DLD1 (cell line): ENCODE measurements around the gene FAM3C.

Experiments used
- in situ Hi-C: cut with HindIII; loops from 2 replicates; pipeline ENCODE4 v1.10.0; 2017; ENCODE audit warnings: low sequenced_read_pairs

Gene FAM3C

DNA sequence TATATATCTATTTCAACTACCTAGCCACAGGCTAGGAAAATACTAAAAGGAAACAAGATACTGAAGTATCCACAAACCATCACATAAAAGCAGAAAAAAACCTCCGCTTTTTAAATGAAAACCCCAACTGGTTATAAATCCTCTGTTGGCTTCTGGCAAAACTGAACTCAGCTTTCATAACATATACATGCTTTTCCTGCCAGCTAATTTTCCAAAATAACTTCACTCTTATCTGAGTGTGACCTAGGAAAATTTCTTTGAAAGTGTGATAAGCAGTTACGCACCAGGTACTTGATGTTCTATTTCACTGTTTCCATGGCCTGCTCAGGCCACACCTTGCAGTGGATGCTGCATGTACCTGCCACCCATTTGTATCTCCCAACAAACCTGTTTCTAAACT is 11.8 kb downstream of the FAM3C start:
- in situ Hi-C loops = loop anchor here (25.0 kb wide), 1 partner anchor 178 kb away; no protein-coding TSS in a partner anchor

DNA sequence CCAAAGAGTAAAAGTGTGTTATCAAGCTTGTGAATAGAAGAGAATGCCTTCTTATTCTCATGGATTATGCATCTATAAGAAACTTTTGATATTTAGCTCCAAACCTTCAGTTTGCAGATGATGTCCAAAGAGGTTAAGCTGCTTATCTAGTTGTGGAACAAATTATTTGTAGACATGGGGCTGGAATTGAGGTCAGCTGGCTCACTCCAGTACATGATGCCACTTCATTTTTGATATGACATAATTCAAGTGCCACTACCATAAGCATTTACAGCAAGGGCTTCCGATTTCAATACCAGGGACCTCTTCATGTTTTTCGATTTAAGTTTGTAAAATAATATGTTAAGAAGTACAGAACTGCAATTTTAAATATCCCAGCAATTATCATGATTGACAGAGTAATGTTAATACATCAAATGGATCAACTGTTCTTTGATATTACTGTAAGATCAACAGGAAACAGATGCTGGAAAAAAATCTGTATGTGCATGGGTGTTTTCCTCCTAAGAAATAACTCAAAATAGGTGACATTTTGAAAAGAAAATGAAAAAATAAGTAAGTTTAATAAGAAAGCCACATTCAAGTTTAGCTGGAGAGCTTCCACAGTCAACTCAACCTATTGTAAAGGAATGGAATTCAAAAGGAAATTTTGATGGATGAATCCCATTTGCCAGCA is 12.7 kb downstream of the FAM3C start:
- in situ Hi-C loops = loop anchor here (25.0 kb wide), 1 partner anchor 179 kb away; no protein-coding TSS in a partner anchor

DNA sequence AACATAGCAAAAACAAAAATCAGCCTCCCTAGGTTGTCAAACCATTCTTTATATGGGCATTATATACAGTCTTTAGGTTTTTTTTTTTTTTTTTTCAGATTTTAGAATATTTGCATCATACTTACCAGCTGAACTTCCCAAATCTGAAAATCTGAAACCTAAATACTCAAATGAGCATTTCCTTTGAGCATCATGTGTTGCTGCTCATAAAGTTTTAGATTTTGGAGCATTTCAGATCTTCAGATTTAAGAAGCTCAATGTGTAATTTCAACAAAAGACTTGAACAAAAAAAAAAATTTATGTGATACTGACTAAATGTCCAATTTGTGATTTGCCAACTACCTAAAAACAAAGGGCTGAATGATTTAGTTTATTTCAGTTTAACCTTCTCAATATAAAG is 13.6 kb downstream of the FAM3C start:
- in situ Hi-C loops = loop anchor here (25.0 kb wide), 1 partner anchor 180 kb away; no protein-coding TSS in a partner anchor

DNA sequence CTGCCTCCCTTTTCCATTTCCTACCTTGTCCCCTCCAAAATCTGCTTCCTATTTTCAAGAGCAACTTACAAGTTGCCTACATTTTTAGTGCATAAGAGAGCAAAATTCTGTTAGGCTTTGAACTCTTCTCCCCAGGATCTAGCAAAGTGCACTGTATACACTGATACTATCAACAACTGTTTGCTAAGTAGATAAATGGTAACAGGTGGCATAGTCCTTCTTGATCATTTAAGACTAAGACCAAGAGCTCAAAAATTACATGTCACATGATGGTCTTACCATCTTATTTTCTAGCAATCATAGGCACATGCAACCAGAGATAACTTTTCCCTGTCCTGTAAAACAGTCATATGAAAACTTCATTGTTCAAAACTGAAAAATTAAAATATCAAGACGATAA is 16.2 kb downstream of the FAM3C start:
- in situ Hi-C loops = loop anchor here (25.0 kb wide), 1 partner anchor 182 kb away; no protein-coding TSS in a partner anchor

DNA sequence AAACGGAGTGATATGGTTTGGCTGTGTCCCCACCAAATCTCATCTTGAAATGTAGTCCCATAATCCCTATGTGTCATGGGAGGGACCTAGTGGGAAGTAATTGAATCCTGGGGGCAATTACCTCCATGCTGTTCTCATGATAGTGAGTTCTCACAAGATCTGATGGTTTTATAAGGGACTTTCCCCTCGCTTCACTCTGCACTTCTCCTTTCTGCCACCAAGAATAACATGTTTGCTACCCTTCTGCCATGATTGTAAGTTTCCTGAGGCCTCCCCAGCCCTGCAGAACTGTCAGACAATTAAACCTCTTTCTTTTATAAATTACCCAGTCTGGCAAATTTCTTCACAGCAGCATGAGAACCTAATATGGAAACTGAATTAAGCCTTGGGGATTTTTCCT is 19.1 kb downstream of the FAM3C start:
- in situ Hi-C loops = loop anchor here (25.0 kb wide), 1 partner anchor 185 kb away; no protein-coding TSS in a partner anchor

DNA sequence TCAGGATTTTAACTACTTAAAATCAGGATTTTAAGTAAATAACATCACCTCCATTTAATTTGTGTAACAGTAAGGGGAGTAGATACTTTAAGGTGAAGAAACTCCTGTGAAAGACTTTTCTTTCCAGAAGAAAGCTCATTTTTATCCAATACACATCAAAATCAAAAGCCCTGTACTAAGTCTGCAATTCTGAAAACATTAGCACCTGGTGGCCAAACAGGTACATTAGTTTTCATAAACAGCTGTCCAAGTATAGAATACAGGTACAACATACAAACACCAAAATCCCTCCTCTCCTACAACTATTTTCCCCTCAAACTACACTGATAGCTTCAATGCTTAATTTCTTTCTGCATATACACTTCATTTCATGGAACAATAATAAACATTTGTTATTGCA is 22.9 kb downstream of the FAM3C start:
- in situ Hi-C loops = no loop called here

DNA sequence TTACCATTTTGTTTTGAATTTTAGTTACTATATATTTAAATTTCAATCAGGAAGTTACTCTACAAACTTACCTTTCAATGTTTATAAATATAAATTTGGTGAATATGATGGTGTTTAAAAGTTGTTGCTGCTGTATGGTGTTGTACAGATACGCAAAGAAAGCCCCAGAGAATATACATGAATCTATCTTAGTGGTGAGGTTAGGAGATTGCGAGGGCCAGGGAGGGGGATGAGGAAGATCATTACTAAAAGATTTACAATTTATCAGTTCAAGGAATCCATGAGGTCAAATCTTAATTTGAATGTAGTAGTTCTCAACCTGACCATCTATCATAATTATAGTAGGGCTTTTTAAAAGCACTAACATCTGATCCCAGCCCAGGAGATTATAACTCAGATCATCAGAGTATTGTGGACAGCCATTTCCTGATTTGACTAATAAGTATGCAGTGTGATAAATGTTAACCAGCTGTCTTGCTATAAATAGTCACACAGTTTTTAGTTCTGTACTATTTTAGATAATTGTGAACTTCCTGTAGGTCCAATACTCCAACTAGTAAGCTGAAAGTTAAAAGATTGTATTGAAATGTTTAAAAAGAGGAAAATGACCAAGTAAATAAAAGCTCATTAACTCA is 23.6 kb downstream of the FAM3C start:
- in situ Hi-C loops = no loop called here

DNA sequence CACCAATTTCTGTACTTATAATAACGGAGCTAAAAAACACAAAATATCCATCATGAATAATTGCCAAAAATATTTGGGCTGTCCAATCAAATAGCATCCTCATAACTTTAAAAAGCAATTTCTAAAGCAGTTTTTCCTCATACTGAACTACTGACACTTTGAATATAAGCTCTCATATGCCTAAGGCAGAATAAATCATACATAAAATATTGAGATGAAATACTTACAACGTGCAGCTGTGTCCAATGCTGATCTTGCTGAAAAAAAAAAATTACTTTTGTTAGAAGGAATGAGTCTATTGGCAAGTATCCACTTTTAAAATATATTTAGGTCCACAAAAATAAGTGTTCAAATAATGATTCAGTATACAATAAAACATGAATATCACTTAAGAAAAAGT is 24.2 kb downstream of the FAM3C start:
- in situ Hi-C loops = no loop called here

DNA sequence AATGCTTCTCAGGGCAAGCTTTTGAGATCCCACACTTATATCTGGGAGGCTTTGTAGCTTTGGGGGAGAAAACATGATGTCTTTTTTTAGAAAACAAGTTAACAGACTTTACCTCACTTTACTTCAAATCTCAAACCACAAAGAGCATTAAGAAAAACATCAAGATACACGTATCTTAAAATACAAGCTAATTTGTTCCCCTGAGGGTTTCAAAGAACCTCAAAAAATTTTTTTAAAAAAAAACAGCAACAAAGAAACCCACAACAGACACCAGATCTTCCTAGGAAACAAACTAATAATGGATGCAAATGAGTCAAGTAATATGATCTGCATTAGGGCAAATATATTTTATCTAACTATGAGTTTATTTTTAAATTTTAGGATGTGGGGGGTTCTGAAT is 24.7 kb downstream of the FAM3C start:
- in situ Hi-C loops = no loop called here

DNA sequence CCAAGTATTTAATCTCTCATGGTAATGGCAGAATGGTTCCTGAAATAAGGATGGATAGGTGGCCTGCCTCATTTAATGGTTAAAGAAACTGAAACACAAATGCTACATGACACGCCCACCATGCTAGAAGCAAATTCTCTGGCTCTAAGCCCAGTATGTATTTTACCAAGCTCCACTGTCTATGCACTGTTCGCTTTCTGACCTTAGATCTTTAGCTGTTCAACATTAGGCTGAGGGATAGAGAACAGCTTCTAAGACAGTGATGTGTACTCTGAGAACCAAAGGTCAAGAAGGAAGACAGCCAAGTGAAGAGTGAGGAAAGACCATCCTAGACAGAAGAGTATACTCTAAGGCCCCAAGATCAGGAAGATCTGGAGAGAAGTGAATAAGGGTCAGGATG is 26.6 kb downstream of the FAM3C start:
- in situ Hi-C loops = no loop called here

DNA sequence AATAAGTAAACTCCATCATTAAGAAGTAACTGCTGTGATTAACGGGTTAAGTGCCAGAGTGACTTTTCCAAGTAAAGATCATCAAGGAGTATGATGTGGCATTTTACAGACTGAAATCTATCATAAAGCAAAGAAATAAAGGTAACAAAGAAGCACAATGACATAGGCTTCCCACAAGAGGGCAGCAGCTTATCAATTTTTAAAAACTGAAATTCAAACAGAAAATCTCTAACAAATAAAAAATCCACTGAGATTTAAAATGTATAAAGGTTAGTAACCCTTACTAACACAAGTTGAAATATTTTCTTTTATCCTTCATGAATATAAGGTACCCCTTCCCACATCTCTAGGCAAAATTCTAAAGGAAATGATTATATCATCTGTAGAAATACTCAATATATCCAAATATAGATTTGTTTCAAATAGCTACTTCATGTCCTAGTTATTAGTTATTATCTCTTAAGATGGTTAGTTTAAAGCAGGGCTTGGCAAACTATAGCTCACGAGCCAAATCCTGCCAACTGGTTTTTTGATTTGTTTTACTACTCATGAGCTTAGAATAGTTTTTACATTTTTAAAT is 29.2 kb downstream of the FAM3C start:
- in situ Hi-C loops = no loop called here

DNA sequence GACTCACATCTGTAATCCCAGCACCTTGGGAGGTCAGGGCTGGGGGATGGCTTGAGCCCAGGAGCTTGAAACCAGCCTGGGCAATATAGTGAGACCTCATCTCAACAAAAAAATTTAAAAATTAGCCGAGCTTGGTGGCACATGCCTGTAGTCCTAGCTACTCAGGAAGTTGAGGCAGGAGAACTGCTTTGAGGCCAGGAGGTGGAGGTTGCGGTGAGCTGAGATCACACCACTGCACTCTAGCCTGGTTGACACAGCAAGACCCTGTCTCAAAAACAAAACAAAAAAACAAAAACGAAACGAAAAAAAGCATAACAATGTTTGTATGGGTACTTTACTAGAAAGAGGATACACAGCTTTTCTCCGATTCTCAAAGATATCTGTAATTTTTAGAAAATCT is 35.5 kb downstream of the FAM3C start:
- in situ Hi-C loops = no loop called here

DNA sequence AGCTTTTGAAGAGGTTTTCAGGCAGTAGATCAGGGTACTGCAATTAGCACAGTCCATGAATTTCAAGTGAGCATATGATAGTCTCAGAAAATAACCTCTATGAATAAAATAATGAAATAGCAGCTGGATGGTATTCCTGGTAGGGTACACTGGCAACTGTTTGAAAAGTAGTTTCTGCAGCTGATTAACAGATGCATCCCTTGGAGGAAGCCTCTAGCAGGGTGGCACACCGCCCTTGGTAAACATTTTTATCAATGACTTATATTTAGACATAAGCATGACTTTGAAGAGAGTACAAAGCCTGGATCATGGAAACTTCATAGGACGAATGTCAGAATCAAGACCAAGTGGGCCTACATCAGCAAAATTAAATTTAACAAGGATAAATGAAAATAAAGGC is 40.5 kb downstream of the FAM3C start:
- in situ Hi-C loops = no loop called here

DNA sequence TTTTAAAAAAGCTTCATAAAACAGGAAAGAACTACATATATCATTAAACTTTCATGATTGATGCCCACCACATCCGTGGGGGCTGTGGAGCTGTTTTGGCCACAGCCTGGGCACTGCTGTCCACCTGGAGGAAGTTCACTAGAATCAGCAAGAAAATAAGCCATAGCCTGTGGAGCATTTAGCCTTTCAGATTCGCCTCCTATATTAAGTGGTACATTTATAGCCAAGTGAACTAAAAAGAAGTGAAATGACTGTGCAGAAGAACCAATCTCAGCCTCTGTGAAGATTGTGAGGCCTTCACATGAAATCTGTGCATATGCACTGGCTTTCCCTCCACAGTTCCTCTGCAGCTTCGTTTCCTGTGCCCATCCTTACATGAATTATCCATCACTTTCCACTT is 43.8 kb downstream of the FAM3C start:
- in situ Hi-C loops = no loop called here

DNA sequence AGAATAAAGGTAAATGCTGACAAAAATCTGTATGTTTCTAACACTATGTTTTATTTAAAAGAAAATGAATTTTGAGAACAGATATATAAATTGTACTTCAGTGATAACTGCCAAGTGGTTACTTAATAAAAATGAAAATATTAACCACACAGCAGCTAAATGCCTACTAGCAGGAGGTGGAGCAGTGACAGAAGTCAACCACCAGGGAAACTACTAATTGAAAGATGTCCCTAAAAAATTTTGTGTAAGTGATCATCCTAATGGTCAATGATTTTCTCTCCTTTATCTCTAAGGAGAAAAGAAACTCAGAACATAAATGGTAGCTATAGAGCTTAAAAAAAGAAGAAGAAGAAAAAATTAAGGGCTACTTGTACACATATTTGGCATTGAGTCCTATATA is 44.4 kb downstream of the FAM3C start:
- in situ Hi-C loops = no loop called here

DNA sequence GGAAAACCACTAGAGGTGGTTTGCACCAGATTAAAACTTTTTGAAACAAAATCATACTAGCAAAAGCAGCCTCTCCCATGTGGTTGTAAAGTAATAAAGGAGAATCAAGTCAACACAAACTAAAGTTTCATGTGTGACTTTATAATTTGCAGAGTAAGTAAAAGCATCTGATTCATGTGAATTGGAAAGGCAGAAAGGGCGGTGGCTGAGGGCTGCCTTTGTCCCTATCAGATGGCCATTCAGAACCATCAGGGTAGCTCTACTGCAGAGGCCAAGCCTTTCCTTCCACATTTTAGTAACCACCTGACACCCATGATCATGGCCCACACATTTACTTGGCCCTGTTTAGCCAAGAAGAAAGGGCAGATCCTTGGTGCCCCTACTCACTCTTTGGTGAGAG is 51.6 kb downstream of the FAM3C start:
- in situ Hi-C loops = no loop called here

DNA sequence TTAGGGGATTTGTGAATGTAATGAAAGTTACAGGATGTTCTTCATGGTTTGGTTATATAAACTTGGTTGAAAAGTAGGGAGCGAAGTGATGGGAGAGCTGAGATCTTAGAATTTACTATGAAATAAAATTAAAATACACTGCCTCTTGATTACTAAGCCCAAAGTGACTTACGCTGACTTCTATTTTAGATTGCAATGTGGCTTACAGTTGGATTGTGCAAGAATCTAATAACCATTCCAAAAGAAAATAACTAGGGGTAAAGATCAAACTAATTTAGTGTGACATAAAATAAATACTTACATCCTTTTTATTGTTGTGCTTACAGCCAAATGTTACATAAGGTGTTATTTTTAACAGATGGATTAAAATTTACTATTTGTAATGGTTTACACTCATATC is 52.0 kb downstream of the FAM3C start:
- in situ Hi-C loops = no loop called here

DNA sequence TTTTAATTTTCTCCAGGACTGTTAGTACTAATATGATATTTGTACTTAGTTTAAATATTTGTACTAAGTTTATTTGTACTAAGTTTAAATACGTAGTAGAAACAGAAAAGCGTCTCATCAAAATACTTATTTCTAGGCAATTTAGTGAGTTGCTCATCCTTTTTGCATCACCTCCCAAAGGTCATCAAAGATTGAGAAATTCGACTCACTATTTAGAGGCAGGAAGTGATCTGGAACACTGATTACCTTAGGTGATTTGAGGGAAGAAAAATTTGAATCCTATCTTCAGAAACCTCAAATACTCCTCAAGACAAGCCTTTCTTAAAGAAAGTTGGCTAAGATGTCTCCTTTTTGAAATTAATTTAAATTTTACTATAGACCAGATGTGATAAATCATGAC is 52.8 kb downstream of the FAM3C start:
- in situ Hi-C loops = no loop called here

DNA sequence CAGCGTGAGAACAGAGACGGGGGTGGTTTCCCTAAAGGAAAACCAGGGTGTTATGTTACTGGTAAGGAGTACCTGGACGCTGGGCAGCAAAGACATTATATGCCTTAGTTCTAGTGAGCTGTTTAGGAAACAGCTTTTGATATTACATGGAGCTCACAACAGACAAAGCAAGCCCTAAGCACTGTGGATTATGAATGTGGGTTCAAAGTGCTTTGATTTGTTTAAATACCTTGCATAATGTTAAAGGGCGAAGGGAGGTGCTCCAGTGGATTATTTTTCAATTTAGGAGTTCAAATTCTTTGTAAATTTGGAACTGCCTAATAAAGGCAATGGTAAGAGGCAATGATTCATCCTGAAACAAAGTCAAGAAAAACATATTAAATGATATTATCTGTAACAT is 53.5 kb downstream of the FAM3C start:
- in situ Hi-C loops = no loop called here

DNA sequence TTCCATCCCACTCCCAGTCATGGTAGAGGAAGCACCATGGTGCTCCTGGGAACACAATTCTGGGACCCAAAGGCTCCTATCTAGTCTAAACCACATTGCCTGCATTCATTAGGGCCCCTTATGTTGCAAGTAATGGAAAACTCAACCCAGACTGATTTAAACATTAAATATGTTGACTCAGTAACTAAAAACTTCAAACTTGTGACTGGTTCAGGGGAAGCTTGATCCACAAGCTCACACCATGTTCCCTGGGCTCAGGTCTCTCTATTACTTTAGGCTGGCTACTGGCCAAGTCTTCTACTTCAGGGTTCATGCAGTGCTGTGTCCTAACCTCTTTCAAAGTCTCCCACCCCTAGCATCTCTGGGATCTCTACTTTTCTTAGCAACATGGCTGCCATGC is 54.2 kb downstream of the FAM3C start:
- in situ Hi-C loops = no loop called here

DNA sequence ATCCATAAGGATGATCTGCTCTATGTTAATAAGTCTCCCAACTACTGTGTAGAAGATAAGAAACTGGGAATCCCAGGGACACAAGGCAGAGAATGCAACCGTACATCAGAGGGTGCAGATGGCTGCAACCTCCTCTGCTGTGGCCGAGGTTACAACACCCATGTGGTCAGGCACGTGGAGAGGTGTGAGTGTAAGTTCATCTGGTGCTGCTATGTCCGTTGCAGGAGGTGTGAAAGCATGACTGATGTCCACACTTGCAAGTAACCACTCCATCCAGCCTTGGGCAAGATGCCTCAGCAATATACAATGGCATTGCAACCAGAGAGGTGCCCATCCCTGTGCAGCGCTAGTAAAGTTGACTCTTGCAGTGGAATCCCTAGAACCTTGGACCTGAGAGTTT is 57.0 kb downstream of the FAM3C start:
- in situ Hi-C loops = no loop called here

DNA sequence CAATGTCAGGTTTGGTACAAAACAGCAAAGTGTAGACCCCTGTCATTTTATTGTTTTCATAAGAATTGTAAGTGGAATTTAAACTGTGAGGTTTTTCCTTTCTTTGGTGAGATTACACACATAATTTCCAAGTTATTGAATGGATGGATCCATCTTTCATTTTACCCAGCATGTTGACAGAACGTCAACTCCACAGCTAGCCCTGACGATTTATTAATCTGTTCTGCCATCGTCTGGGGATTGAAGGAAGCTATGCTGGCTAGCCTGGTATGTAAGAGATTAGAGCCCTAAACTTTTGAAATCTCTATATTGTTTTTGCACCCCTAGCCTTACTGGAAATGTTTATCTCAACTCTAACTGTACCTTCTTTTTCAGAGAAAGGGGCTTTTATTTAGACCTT is 58.7 kb downstream of the FAM3C start:
- in situ Hi-C loops = no loop called here
